CD4-positive, alpha-beta T cell treated with Interleukin-10 for 1 hour (primary cell): ENCODE measurements around the gene YPEL5.

Source experiments
- DNase-seq: peaks from one replicate; pipeline ENCODE4 v3.0.0-alpha.2; 2020

Gene YPEL5

DNA sequence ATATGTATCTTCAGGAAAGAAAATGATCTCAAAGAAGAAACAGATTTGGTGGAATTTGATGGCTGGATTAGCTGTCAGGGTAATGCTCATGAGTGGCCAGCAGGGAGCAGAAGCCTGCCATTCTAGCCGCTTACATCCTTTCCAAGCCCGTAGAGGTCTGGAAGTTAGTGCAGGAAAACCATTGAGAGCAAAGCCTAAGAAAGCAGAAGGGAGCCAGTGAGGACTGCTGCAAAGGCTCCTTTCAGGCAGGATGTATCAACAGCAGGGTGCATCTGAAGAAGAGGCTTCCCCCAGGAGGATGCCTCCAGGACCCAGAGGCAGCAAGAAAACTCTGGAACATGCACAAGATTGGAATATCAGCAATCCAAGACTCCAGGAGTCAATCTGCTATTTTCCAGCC lies 61.6 kb downstream of the YPEL5 start:
- peak; percentile 58 for DNase-seq

DNA sequence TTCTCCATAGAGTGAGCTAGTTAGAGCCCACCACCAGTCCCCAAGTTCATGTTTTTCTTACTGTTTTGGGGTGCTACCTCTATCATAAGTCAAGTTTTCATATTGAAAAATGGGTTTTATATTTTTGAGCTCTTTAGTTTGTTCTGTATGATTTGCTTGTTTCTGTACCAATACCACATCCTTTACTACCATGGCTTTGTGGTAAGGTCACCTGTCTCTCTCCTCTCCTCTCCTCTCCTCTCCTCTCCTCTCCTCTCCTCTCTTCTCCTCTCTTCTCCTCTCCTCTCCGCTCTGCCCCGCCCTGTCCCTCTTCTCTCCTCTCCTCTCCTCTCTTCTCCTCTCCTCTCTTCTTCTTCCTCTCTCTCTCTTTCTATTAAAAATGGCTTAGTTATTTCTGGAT lies 62.4 kb downstream of the YPEL5 start:
- no peak for DNase-seq
